HG03442 (cell line): ENCODE measurements around the gene ADAMTS8.

ENCODE experiments used
- ATAC-seq: cut with Tn5 transposase; IDR thresholded peaks from one replicate; pipeline ENCODE4 v1.9.1; 2021; ENCODE audit warnings: mild to moderate bottlenecking, moderate library complexity; ENCODE audit not compliant: unreplicated experiment

Gene ADAMTS8

GRCh38 chr11:130462101-130462885 is 33.9 kb upstream of the ADAMTS8 start:
- ATAC-seq = no peak

- ATAC-seq = no peak
These were observed 31.1 kb upstream of the ADAMTS8 start for GRCh38 chr11:130459521-130459920.

GRCh38 chr11:130458410-130458729 is 30.0 kb upstream of the ADAMTS8 start:
- ATAC-seq = no peak

DNA sequence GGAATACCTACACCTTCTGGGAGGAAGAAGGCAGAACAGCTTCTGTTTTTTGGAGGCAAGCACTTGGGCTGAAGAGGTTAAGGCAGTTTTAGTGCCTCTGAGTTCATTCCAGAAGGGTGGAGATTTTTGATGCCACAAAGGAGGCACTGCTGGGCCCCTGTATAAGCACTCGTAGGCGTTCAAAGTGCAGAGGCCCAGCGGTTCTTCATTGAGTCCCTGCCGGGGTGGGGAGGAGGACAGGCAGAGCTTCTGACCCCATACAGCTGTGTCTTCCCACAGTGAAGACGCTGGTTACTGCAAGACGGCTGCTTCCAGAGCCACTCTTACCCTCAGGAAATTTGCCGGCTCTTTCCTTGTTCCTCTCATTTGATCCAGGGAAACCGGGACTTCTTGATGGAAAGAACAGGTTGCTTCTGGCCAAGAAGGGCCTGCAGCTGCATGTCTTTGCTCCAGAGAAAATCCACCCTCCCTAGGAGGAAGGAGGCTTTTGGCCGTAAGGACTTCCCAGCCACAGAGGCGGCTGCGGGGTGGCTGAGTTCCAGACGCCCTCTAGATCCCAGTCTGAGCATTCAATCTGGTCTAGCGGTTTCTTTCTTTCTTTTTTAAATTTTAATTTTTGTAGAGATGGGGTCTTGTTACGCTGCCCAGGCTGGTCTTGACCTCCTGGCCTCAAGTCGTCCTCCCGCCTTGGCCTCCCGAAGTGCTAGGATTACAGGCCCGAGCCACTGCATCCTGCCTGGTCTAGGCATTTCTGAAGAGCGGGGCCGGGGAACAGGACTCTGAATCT is 29.4 kb upstream of the ADAMTS8 start:
- ATAC-seq = no peak

DNA sequence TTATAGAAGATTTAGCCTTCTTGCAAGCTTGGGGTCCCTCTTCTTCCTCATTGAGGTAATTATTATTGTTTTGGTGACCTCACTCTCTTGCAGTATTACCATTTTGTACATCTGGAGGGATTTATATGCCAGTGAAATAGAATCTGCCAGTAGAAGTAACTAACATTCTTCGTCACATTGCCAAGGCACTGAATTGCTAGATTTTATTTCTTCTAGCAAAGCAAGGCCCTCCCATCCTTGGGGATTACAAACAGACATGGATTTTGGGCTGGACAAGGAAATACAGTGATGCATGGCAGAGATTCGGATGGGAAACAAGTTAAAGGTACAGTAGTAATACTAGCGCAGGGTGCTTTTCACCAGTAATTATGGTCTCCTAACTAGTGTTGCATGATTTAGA is 27.9 kb upstream of the ADAMTS8 start:
- no peak for ATAC-seq

- no peak for ATAC-seq
These were observed 27.2 kb upstream of the ADAMTS8 start for GRCh38 chr11:130455483-130456127.

- ATAC-seq = no peak
These were observed 26.3 kb upstream of the ADAMTS8 start for GRCh38 chr11:130454491-130455252.

DNA sequence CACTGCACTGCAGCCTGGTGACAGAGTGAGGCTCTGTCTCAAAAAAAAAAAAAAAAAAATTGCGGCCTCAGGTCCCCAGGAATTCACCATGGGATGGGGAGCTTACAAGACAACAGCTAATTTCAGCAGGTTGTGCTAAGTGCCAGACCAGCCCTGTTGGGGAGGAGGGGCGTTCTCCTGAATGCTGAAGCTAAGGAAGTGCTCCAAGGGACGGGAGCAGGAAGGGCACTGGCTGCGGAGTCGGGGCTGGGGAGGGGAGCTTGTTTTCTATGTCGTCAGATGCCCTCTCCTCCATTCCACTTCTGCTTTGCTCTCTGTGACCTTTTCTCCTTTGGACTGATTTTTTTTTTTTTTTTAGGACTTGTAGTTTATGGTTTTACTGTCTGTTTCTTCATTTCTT is 24.5 kb upstream of the ADAMTS8 start:
- ATAC-seq = no peak

DNA sequence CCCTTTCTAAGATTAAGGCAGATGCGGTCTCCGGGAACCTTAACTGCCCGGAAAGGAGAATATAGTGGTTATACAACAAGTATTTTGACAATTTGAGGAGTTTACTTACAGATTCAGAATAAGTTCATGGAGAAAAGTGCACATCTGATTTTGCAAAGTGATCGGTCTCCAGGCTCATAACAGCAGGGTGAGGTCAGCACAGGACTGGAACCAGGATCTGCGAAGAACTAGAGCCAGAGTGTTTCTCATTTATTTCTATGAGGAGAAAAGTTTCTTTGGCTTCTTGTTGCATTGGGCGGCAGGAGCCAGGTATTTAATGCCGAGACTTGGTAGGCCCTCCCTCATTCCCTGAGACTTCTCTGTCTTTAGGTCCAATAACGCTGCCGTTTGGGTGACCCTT is 23.8 kb upstream of the ADAMTS8 start:
- ATAC-seq = no peak

DNA sequence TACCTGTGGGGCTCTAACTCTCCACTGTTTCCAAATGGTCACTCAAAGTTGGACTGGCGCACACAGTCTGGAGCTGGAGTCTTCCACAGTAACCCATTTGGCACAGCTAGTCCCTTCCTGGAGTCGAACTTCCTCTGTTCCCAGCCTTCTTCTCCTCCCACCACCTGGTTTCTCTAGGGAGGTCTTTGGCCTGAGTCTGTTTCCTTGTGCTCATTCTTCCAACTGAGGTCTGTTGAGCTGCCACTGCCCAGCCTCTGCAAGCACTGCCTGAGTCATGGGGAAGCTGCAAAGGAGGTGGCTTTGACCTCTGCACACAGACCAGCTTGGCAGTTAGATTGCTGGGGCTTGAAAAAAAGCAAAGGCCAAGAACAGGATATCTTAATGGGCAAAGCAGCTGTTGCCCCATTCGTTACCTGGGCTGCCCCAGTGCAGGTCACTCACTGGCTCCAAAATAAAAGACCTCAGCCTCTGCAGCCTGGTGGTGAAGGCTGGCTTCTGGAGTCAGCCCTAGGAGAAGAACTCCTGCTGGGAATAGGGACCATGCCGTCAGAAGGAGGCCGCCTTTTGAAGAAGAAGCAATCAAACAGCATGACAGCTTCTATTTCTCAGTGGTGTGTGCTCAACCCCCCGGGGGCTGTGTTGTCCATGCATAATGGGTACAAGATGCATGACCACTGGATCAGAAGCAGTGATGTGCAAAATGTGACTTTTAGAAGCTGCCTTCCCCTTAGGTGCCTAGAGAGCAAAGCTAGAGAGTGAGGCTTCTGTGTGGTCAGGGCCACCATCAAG is 23.0 kb upstream of the ADAMTS8 start:
- no peak for ATAC-seq

DNA sequence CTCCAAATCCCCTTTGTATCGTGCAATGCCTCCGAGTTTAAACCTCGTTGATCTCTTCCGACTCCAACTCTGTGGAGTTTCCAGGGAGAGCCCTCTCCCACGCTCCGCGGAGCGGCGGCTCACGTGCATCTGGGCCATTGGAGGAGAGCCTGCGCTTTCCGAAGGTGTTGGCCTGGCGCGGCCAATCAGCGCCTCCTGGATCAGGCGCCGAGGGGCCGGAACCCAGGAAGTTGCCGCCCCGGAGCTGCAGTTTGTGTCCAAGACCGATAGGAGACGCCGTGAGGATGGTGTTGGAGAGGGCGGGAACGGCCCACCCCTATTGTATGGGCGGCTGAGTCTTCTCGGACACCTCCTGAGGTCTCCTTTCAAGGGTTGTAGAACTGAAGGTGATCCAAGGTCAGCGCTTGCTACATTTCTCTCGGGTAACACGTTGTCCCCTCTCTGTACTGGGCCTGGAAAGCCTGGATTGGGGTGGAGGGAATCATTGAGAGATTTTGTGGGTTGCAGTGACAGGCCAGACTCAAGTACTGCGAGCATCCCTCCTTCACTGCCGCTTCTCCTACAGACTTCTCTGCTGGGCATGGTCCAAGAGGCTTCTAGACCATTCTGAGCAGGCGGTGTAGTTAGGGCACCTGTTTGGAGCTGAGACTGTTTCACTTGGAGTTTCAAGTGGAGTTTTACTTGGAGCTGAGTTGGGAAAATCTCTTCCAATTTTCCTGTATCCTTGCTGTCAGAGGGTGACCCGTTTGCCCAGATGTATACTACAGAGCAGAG is 21.8 kb upstream of the ADAMTS8 start:
- ATAC-seq = no peak

DNA sequence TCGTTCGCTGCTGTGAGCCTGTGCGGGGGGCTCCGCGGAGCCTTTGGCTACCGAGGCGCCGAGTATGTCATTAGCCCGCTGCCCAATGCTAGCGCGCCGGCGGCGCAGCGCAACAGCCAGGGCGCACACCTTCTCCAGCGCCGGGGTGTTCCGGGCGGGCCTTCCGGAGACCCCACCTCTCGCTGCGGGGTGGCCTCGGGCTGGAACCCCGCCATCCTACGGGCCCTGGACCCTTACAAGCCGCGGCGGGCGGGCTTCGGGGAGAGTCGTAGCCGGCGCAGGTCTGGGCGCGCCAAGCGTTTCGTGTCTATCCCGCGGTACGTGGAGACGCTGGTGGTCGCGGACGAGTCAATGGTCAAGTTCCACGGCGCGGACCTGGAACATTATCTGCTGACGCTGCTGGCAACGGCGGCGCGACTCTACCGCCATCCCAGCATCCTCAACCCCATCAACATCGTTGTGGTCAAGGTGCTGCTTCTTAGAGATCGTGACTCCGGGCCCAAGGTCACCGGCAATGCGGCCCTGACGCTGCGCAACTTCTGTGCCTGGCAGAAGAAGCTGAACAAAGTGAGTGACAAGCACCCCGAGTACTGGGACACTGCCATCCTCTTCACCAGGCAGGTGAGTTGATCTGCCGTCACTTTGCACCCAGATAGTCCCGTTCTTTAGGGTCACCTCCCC is 21.0 kb upstream of the ADAMTS8 start:
- ATAC-seq = no peak

DNA sequence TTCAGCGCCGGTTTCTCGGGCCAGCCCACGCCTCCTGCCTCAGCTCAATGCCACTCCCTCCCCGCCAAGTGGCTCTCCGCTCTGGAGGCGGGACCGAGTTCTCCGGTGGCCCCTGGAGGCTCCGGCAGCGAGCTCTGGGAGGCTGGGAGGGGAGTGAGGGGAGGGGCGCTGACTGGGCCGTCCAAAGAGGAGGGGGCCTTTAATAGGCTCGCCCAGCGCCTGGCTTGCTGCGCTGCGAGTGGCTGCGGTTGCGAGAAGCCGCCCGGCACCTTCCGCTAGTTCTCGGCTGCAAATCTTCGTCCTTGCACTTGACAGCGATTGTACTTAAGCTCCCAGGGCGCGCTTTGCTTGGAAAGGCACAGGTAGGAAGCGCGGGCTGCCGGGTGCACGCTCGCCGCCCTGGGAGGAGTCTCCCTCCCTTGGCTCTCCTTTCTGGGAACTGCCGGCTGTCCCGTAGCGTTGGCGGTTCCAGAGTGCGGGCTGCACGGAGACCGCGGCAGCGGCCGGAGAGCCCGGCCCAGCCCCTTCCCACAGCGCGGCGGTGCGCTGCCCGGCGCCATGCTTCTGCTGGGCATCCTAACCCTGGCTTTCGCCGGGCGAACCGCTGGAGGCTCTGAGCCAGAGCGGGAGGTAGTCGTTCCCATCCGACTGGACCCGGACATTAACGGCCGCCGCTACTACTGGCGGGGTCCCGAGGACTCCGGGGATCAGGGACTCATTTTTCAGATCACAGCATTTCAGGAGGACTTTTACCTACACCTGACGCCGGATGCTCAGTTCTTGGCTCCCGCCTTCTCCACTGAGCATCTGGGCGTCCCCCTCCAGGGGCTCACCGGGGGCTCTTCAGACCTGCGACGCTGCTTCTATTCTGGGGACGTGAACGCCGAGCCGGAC is 20.3 kb upstream of the ADAMTS8 start, which contains the start of gene ADAMTS15:
Gene ADAMTS15 (plus strand): TSS at position 230 of the 894 bp plus-strand sequence. CDS start 329 bp downstream, at position 559.
- no peak for ATAC-seq

GRCh38 chr11:130448039-130448415 is 19.6 kb upstream of the ADAMTS8 start:
- no peak for ATAC-seq

DNA sequence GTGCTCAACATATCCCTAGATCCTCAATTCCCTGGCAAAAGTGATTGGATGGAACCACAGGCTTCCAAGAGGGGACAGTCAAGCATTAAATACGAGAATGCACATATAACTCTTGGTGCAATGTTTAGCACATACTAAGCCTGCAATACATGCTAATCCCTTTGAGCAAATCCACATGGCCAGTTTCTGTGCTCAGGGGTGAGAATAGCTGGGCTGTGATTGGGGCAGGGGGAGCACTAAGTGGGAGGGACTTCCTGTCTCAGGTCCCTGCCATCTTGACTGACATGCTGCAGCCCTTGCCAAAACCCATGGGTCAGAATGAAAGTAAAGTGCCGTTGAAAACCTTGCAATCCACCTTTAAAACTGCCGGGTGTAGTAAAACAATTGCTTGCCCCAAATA is 17.4 kb upstream of the ADAMTS8 start:
- no peak for ATAC-seq

DNA sequence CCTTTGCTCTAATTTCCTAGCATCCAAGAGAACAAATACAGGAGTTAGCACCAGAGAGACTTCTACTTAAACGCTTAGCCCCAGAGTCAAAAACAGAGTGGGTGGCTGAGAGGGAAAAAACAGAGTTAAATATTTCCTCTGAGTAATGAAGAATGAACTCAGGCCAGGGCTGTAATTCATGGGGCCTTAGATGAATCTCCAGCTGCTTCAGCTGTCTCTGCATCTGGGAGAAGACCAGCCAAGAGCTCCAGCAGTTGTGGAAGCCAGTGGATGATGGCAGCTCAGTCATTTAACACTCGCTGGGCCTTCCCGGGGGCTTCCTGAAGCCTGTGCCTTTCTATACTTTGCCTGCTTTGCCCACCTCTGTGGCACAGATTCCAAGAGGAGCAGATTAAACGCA is 14.3 kb upstream of the ADAMTS8 start:
- ATAC-seq = no peak

DNA sequence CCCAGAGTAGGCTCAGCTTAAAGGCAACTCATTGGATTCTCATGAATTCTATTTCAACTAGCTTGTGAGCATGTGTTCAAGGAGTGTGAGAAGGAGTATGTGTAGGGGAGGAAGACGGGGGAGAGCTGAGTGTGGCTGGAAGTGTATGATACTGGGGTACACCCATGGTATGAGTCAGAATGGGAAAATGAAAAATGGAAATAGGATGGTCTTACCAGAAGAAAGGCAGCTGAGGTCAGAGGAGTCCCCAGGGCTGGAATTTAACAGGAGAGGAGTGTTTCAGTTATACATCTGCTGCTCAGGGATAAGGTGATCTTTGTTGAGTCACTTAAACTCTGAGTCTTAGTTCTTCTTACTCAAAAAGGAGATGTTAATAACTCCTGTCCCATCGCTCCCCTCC is 13.3 kb upstream of the ADAMTS8 start:
- no peak for ATAC-seq

DNA sequence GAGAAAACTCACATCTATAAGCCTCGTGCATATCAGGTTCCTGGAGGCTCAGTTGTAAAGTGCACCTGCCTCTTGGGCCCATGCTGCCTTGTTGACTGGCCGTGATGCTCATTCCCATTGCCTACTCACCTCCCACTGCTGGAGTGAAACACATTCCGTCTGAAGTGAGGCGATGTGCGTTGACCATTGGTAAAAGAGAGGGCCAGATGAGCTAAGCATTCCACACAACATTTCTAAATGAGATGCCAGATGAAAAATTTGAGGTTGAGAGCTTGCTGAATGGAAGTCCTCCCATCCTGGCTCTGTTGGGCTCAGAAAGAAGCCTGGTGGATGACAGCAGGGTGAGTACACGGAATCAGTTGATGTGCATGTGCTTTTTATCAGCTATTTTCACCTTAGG is 11.5 kb upstream of the ADAMTS8 start:
- ATAC-seq = no peak
